Vagina (tissue), 2 donors: ENCODE data around the gene CES4A. TPM values are rescaled to one million over a fixed set of nuclear protein-coding genes. Genes with fewer than 3 reads are reported as not detected.

Experiments used
- DNase-seq, 2 donors: peaks; one replicate each; pipeline ENCODE4 v3.0.0-alpha.2; 2017; ENCODE audit errors: extremely low spot score in 2 of 2
- H3K27ac ChIP-seq: fragments of 200-600 bp; sonication (generic); one replicate; pipeline ENCODE4 v1.5.1; 2019
- H3K27me3 ChIP-seq: fragments of 200-600 bp; sonication (generic); one replicate; pipeline ENCODE4 v1.5.1; 2019
- H3K36me3 ChIP-seq, 2 donors: fragments of 200-600 bp; sonication (generic); one replicate each; pipeline ENCODE4 v1.5.1; 2017 to 2019
- H3K4me1 ChIP-seq: fragments of 200-600 bp; sonication (generic); one replicate; pipeline ENCODE4 v1.5.1; 2019
- H3K4me3 ChIP-seq, 2 donors: fragments of 200-600 bp; sonication (generic); 1 replicate in 1 of 2; 2 replicates in 1 of 2; pipeline ENCODE4 v1.5.1; 2016 to 2019
- H3K9me3 ChIP-seq: fragments of 200-600 bp; sonication (generic); one replicate; pipeline ENCODE4 v1.5.1; 2019
- CTCF ChIP-seq, 3 experiments: fragments of 450-650 bp in 2 of 3; fragments of 200-600 bp in 1 of 3; sonication (generic) in 1 of 3; IDR thresholded peaks; one replicate each; pipeline ENCODE4 v1.5.1; 2017 to 2019; ENCODE audit warnings: antibody characterized with exemption in 3 of 3, mild to moderate bottlenecking in 2 of 3, moderate library complexity in 2 of 3
- POLR2A ChIP-seq, 2 donors: fragments of 450-650 bp; IDR thresholded peaks; one replicate each; pipeline ENCODE4 v1.6.1; 2017; ENCODE audit warnings: antibody characterized with exemption in 2 of 2, mild to moderate bottlenecking in 2 of 2, moderate library complexity in 2 of 2
- POLR2AphosphoS5 ChIP-seq, 2 donors: sonication (generic); formaldehyde crosslinking; IDR thresholded peaks; one replicate each; pipeline ENCODE4 v1.9.0; 2017; ENCODE audit warnings: antibody characterized with exemption in 2 of 2, mild to moderate bottlenecking in 2 of 2, low read depth in 1 of 2; ENCODE audit not compliant: insufficient read depth in 1 of 2
- intact Hi-C: fragments of 100-400 bp; cut with DNase I; formaldehyde crosslinking; loops from one replicate; pipeline ENCODE4 v1.15.1; 2023
- total RNA-seq: library from RNA; depleted of rRNA; stranded (reverse); fragments of >200 nt; gene quantifications from one replicate; pipeline ENCODE4 v1.2.3, GENCODE V29; 2016

CES4A gene
- total RNA-seq, 1 donor from 2014 or later = 12.5 TPM

- no peak for TF ChIP-seq POLR2AphosphoS5 (IDR thresholded peaks at IDR 0.05; ENCODE audit: insufficient read depth in 1 of 2, low read depth in 1 of 2)
- no peak for TF ChIP-seq POLR2A (IDR thresholded peaks at IDR 0.05)
- no peak for TF ChIP-seq CTCF (IDR thresholded peaks at IDR 0.05)
- Histone ChIP-seq H3K4me3 (no peak overlapping the region), H3K36me3 (no peaks in the 10 kb centered on the region), H3K27ac (no peak overlapping the region), H3K27me3 (no peaks in the 10 kb centered on the region), H3K4me1 (peaks cover 8% of the 10 kb centered on the region), H3K9me3 (no peaks in the 10 kb centered on the region)
- intact Hi-C loops = no loop called here
- no peak for DNase-seq
These were observed 29.3 kb upstream of the CES4A start for GRCh38 chr16:66958857-66959703.

GRCh38 chr16:66959704-66960161 lies 28.7 kb upstream of the CES4A start:
- DNase-seq = no peak
- intact Hi-C loops = no loop called here
- H3K27ac ChIP-seq = no peak overlapping the region
- H3K4me1 ChIP-seq = peaks cover 8% of the 10 kb centered on the region
- no peaks in the 10 kb centered on the region for H3K9me3 ChIP-seq
- H3K36me3 ChIP-seq = no peaks in the 10 kb centered on the region
- H3K4me3 ChIP-seq = no peak overlapping the region
- no peak for TF ChIP-seq CTCF (IDR thresholded peaks at IDR 0.05)
- TF ChIP-seq POLR2AphosphoS5 (IDR thresholded peaks at IDR 0.05; ENCODE audit: insufficient read depth in 1 of 2, low read depth in 1 of 2) = no peak
- no peak for TF ChIP-seq POLR2A (IDR thresholded peaks at IDR 0.05)
- no peaks in the 10 kb centered on the region for H3K27me3 ChIP-seq

GRCh38 chr16:66960270-66960669 lies 28.1 kb upstream of the CES4A start:
- no peak for TF ChIP-seq POLR2AphosphoS5 (IDR thresholded peaks at IDR 0.05; ENCODE audit: insufficient read depth in 1 of 2, low read depth in 1 of 2)
- Histone ChIP-seq H3K4me3 (no peak overlapping the region), H3K9me3 (no peaks in the 10 kb centered on the region), H3K4me1 (peaks cover 8% of the 10 kb centered on the region), H3K27ac (no peak overlapping the region), H3K27me3 (no peaks in the 10 kb centered on the region), H3K36me3 (no peaks in the 10 kb centered on the region)
- DNase-seq = no peak
- intact Hi-C loops = no loop called here

- no peak within 1 kb of the TSS for H3K4me3 ChIP-seq
- no peak for DNase-seq
- intact Hi-C loops = no loop called here
- no peak within 1 kb of the TSS for H3K27ac ChIP-seq
- H3K4me1 ChIP-seq = peaks cover 8% of the 10 kb centered on the region
- TF ChIP-seq POLR2AphosphoS5 (IDR thresholded peaks at IDR 0.05; ENCODE audit: insufficient read depth in 1 of 2, low read depth in 1 of 2) = no peak
- TF ChIP-seq POLR2A (IDR thresholded peaks at IDR 0.05) = no peak
- no peak for TF ChIP-seq CTCF (IDR thresholded peaks at IDR 0.05)
- no peaks in the 10 kb centered on the region for H3K9me3 ChIP-seq
- no peaks in the 10 kb centered on the region for H3K27me3 ChIP-seq
- H3K36me3 ChIP-seq = no peaks in the 10 kb centered on the region
These were observed 27.2 kb upstream of the CES4A start, which contains the start of gene CES3 for GRCh38 chr16:66961065-66961744. CES3 (plus strand) TSS chr16:66961266; CDS start chr16:66961308, 42 bp downstream.

- no peak for DNase-seq
- intact Hi-C loops = no loop called here
- Histone ChIP-seq H3K27ac (no peak overlapping the region), H3K27me3 (no peaks in the 10 kb centered on the region), H3K4me3 (no peak overlapping the region), H3K4me1 (peaks cover 8% of the 10 kb centered on the region), H3K9me3 (no peaks in the 10 kb centered on the region), H3K36me3 (no peaks in the 10 kb centered on the region)
- TF ChIP-seq CTCF (IDR thresholded peaks at IDR 0.05) (no peak), POLR2A (IDR thresholded peaks at IDR 0.05) (no peak), POLR2AphosphoS5 (IDR thresholded peaks at IDR 0.05; ENCODE audit: insufficient read depth in 1 of 2, low read depth in 1 of 2) (no peak)
These were observed 26.5 kb upstream of the CES4A start for GRCh38 chr16:66961914-66962313.
